Hepatocyte (in vitro differentiated cells): ENCODE measurements around the gene DBNDD2.

Source experiments
- CTCF ChIP-seq: fragments of 200-600 bp; sonication (generic); IDR thresholded peaks from 2 replicates; pipeline ENCODE4 v1.5.1; 2016; ENCODE audit warnings: antibody characterized with exemption, mild to moderate bottlenecking; ENCODE audit not compliant: poor library complexity
- EZH2 ChIP-seq: fragments of 200-600 bp; sonication (generic); IDR thresholded peaks from 2 replicates; pipeline ENCODE4 v1.6.1; 2016; ENCODE audit warnings: antibody characterized with exemption, mild to moderate bottlenecking, borderline replicate concordance
- EZH2phosphoT487 ChIP-seq: fragments of 200-600 bp; sonication (generic); IDR thresholded peaks from one replicate; pipeline ENCODE4 v1.6.1; 2018; ENCODE audit warnings: antibody characterized with exemption, mild to moderate bottlenecking, low read depth, moderate library complexity; ENCODE audit not compliant: unreplicated experiment, severe bottlenecking

GRCh38 chr20:45378191-45378590, 29.9 kb upstream of the DBNDD2 start, which contains the start of gene TP53TG5:
- no peak for TF ChIP-seq CTCF
- TF ChIP-seq EZH2phosphoT487 = no peak
- no peak for TF ChIP-seq EZH2
